Measurements from ENCODE around the gene ACAP3.

The ACAP3 gene

GRCh38 chr1:1298861-1299685 is 8.7 kb downstream of the ACAP3 start:
- TF ChIP-seq GATA3 (IDR thresholded peaks at IDR 0.05; ENCODE audit: low read depth, low read length): no peak
- no peak for TF ChIP-seq GATA2 (IDR thresholded peaks at IDR 0.05; ENCODE audit: low read depth, low read length)

GRCh38 chr1:1297802-1298424 is 9.8 kb downstream of the ACAP3 start:
- no peak for TF ChIP-seq GATA2 (IDR thresholded peaks at IDR 0.05; ENCODE audit: low read depth, low read length)
- no peak for TF ChIP-seq GATA3 (IDR thresholded peaks at IDR 0.05; ENCODE audit: low read depth, low read length)

- TF ChIP-seq GATA2 (IDR thresholded peaks at IDR 0.05; ENCODE audit: low read depth, low read length) (no peak), GATA3 (IDR thresholded peaks at IDR 0.05; ENCODE audit: low read depth, low read length) (no peak)
These were observed 11.4 kb downstream of the ACAP3 start for GRCh38 chr1:1296070-1297061.

GRCh38 chr1:1295154-1295923 is 12.4 kb downstream of the ACAP3 start:
- TF ChIP-seq GATA3 (IDR thresholded peaks at IDR 0.05; ENCODE audit: low read depth, low read length): no peak
- TF ChIP-seq GATA2 (IDR thresholded peaks at IDR 0.05; ENCODE audit: low read depth, low read length): no peak

GRCh38 chr1:1294250-1294890 is 13.4 kb downstream of the ACAP3 start:
- TF ChIP-seq GATA3 (IDR thresholded peaks at IDR 0.05; ENCODE audit: low read depth, low read length): no peak

- TF ChIP-seq GATA3 (IDR thresholded peaks at IDR 0.05; ENCODE audit: low read depth, low read length) (no peak), GATA2 (IDR thresholded peaks at IDR 0.05; ENCODE audit: low read depth, low read length) (no peak)
These were observed 14.2 kb downstream of the ACAP3 start for GRCh38 chr1:1293263-1294249.

GRCh38 chr1:1292851-1293250 is 14.9 kb downstream of the ACAP3 start:
- TF ChIP-seq GATA3 (IDR thresholded peaks at IDR 0.05; ENCODE audit: low read depth, low read length) (no peak), GATA2 (IDR thresholded peaks at IDR 0.05; ENCODE audit: low read depth, low read length) (no peak)

- TF ChIP-seq GATA2 (IDR thresholded peaks at IDR 0.05; ENCODE audit: low read depth, low read length): no peak
- TF ChIP-seq GATA3 (IDR thresholded peaks at IDR 0.05; ENCODE audit: low read depth, low read length): no peak
These were observed 15.3 kb downstream of the ACAP3 start for GRCh38 chr1:1292442-1292779.

GRCh38 chr1:1291548-1292441 is 15.9 kb downstream of the ACAP3 start:
- TF ChIP-seq GATA2 (IDR thresholded peaks at IDR 0.05; ENCODE audit: low read depth, low read length) (no peak), GATA3 (IDR thresholded peaks at IDR 0.05; ENCODE audit: low read depth, low read length) (no peak)

GRCh38 chr1:1291023-1291528 is 16.7 kb downstream of the ACAP3 start:
- no peak for TF ChIP-seq GATA2 (IDR thresholded peaks at IDR 0.05; ENCODE audit: low read depth, low read length)

- no peak for TF ChIP-seq GATA2 (IDR thresholded peaks at IDR 0.05; ENCODE audit: low read depth, low read length)
- TF ChIP-seq GATA3 (IDR thresholded peaks at IDR 0.05; ENCODE audit: low read depth, low read length): no peak
These were observed 17.4 kb downstream of the ACAP3 start for GRCh38 chr1:1290238-1290731.
